GM12872 (cell line): ENCODE results near the gene RAB11B.

Experiments
- TF ChIP-seq, protein P1 (sequence below): IDR thresholded peaks from 3 replicates; pipeline ENCODE4 v1.5.1; 2011; ENCODE audit warnings: low read depth, mild to moderate bottlenecking, low read length, moderate library complexity; ENCODE audit not compliant: insufficient read depth

The RAB11B gene

DNA sequence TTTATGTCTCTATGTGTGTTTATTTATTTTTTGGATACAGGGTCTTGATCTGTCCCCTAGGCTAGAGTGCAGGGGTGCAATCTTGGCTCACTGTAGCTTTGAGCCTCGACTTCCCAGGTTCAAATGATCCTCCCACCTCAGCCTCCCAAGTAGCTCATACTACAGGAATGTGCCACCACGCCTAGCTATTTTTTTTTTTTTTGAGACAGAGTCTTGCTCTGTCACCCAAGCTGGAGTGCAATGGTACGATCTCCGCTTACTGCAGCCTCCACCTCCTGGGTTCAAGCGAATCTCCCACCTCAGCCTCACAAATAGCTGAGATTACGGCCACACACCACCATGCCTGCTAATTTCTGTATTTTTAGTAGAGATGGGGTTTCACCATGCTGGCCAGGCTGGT is 31.2 kb upstream of the RAB11B start:
- TF ChIP-seq, protein P1, sequence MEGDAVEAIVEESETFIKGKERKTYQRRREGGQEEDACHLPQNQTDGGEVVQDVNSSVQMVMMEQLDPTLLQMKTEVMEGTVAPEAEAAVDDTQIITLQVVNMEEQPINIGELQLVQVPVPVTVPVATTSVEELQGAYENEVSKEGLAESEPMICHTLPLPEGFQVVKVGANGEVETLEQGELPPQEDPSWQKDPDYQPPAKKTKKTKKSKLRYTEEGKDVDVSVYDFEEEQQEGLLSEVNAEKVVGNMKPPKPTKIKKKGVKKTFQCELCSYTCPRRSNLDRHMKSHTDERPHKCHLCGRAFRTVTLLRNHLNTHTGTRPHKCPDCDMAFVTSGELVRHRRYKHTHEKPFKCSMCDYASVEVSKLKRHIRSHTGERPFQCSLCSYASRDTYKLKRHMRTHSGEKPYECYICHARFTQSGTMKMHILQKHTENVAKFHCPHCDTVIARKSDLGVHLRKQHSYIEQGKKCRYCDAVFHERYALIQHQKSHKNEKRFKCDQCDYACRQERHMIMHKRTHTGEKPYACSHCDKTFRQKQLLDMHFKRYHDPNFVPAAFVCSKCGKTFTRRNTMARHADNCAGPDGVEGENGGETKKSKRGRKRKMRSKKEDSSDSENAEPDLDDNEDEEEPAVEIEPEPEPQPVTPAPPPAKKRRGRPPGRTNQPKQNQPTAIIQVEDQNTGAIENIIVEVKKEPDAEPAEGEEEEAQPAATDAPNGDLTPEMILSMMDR, result no peak

DNA sequence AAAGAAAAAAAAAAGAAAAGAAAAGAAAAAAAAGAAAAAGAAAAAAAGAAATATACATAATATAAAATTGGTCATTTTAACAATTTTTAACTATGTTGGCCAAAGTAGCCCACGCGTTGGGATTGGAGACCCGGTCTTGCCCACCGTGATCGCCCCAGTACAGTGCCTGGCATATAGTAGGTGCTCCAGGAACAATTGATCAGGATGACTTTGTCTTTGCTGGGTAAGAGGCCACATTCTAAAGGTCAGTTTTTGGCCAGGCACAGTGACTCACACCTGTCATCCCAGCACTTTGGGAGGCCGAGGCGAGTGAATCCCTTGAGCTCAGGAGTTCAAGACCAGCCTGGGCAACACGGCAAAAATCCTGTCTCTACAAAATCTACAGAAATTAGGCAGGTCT is 30.0 kb upstream of the RAB11B start:
- TF ChIP-seq, protein P1, result no peak

DNA sequence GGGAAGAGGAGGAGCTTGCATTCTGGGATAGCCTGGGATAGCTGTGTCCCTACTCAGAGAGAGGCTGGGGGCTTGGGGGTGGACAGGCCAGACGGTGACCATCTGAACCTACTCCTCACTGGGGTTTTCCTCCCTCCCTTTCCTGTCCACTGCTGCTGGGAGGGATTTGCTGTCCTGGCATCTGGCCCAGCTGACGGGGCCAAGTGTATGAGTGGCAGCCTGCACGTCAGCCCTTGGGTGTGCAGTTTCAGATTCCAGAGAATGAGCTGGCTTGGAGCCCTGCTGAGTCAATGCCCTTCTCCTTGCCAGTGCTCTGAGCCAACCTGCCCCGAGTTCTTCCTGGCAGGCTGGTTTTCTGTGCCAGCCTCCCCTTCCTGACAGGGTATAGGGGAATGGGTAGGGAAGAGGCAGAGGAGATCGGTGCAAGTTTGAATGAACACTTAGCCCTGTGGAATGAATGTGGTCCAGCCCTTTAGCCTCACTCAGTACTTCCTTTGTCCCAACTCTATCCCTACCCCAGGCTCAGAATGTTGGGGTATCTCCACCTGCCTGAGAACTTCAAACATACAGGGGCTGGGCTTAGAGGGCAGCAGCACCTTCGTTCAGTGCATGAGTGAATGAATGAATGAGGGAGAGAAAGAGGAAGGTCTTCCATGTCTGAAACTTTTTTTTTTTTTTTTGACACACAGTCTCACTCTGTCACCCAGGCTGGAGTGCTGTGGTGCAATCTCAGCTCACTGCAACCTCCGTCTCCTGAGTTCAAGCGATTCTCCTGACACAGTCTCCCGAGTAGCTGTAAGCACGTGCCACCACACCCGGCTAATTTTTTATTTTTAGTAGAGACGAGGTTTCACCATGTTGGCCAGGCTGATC is 28.0 kb upstream of the RAB11B start:
- TF ChIP-seq, protein P1, result no peak

GRCh38 chr19:8363803-8364771 is 26.1 kb upstream of the RAB11B start, which contains the start of gene ANGPTL4:
TSS of gene ANGPTL4 (plus strand) at chr19:8364155. CDS start at chr19:8364322, 167 bp downstream.
- TF ChIP-seq, protein P1, result no peak

- TF ChIP-seq, protein P1, result no peak
Measured at GRCh38 chr19:8366121-8366581, 24.0 kb upstream of the RAB11B start.

- TF ChIP-seq, protein P1, result no peak
Measured at GRCh38 chr19:8366961-8367326, 23.2 kb upstream of the RAB11B start.
